ENCODE measurements around the gene RTN1.

The RTN1 gene

DNA sequence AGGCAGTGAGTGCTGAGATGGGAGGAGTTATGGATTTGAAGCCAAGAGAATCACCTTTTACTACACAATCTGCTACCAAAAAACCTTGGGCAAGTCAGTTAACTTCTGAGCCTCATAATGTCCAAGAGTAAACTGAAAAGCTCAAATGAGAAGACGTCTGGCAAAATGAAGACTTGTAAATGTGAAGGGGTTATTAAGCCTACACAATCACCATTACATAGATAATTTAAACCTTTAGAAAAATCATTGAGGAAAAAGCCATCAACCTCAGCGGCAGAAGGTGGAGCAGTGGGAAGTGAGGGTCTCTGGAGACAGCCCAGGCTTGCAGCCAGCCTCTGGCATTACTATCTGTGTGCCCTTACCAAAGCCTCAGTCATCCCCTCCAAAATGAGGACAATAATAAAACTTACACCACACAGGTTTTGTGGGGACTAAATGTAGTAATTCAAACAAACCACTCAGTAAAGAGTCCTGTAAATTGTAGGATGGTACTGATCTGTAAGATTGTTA lies 243.5 kb downstream of the RTN1 start:
- whole genome bisulfite sequencing, 2 donors (ENCODE audit: extremely low coverage in 2 of 2, insufficient read length in 2 of 2, insufficient replicate concordance in 1 of 2) = no CpG with 5 or more reads among the region's 2 CpGs
- Histone ChIP-seq H3K27ac (replicated peaks; ENCODE audit: low read length) (no peak overlapping the region), H3K9me3 (replicated peaks in 1 of 2; ENCODE audit: control insufficient read depth in 2 of 2, insufficient read depth in 1 of 2, low read depth in 1 of 2, low read length in 2 of 2) (no peaks in the 10 kb centered on the region), H2BK120ac (ENCODE audit: low read depth, low read length) (no peak overlapping the region), H4K91ac (ENCODE audit: low read depth, low read length, poor library complexity) (no peak overlapping the region), H3K27me3 (ENCODE audit: control insufficient read depth in 3 of 3, insufficient read depth in 3 of 3, low read depth in 1 of 3, low read length in 3 of 3) (peaks cover 0 to 37% (median 3%) of the 10 kb centered on the region in 3 experiments), H2AFZ (ENCODE audit: low read length) (no peak overlapping the region), H3K4me3 (ENCODE audit: low read length in 2 of 2) (no peak overlapping the region), H2BK5ac (ENCODE audit: low read length) (no peak overlapping the region), H3K4ac (ENCODE audit: low read length) (no peak overlapping the region), H3K14ac (ENCODE audit: low read length) (no peak overlapping the region), H3K9ac (ENCODE audit: low read depth, low read length, poor library complexity) (no peak overlapping the region), H4K8ac (ENCODE audit: low read depth, low read length) (no peak overlapping the region), H3K18ac (ENCODE audit: low read length) (no peak overlapping the region), H2BK15ac (ENCODE audit: low read length) (no peak overlapping the region), H3K79me1 (ENCODE audit: low read depth, low read length) (no peaks in the 10 kb centered on the region), H2AK5ac (ENCODE audit: low read depth, low read length) (no peak overlapping the region), H3K36me3 (replicated peaks in 1 of 2; ENCODE audit: control insufficient read depth in 2 of 2, insufficient read depth in 2 of 2, low read length in 2 of 2) (no peaks in the 10 kb centered on the region), H3K23ac (ENCODE audit: low read depth, low read length, poor library complexity) (no peak overlapping the region), H2BK12ac (ENCODE audit: low read length) (no peak overlapping the region), H3K4me1 (ENCODE audit: control insufficient read depth in 2 of 2, insufficient read depth in 1 of 2, low read depth in 1 of 2, low read length in 2 of 2) (no peaks in the 10 kb centered on the region), H3K4me2 (ENCODE audit: insufficient read depth, low read length, poor library complexity, severe bottlenecking) (no peak overlapping the region)
- DNase-seq (ENCODE audit: low spot score) = no peak

DNA sequence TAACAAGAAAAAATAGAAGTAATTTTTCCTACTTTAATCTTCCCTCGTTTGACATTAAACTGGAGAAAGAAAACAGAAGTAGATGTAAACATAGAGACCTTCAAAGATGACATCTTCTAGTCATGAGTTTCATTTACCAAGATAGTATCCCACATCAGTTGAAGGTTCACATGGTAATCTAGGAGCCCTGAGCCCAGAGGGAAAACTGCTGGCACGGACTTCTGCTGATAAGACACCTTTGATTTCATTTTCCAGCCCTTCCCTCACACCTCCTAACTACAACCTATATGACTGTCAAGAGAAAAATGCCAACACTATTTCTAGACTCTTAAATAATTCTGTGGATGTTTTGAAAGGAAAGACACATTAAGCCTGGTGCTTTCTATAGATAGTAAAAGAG lies 247.9 kb downstream of the RTN1 start:
- H3K23ac ChIP-seq (ENCODE audit: low read depth, low read length, poor library complexity) = no peak overlapping the region
- H3K9me3 ChIP-seq (replicated peaks in 1 of 2; ENCODE audit: control insufficient read depth in 2 of 2, insufficient read depth in 1 of 2, low read depth in 1 of 2, low read length in 2 of 2) = no peaks in the 10 kb centered on the region
- no peak overlapping the region for H2BK5ac ChIP-seq (ENCODE audit: low read length)
- DNase-seq (ENCODE audit: low spot score) = no peak
- no peaks in the 10 kb centered on the region for H3K27me3 ChIP-seq (ENCODE audit: control insufficient read depth in 3 of 3, insufficient read depth in 3 of 3, low read depth in 1 of 3, low read length in 3 of 3)
- no peak overlapping the region for H2AFZ ChIP-seq (ENCODE audit: low read length)
- no peak overlapping the region for H2BK15ac ChIP-seq (ENCODE audit: low read length)
- no peak overlapping the region for H3K4me3 ChIP-seq (ENCODE audit: low read length in 2 of 2)
- peaks cover 0 to 1% of the 10 kb centered on the region in 2 donors for H3K4me1 ChIP-seq (ENCODE audit: control insufficient read depth in 2 of 2, insufficient read depth in 1 of 2, low read depth in 1 of 2, low read length in 2 of 2)
- no peak overlapping the region for H4K8ac ChIP-seq (ENCODE audit: low read depth, low read length)
- H2BK120ac ChIP-seq (ENCODE audit: low read depth, low read length) = no peak overlapping the region
- H4K91ac ChIP-seq (ENCODE audit: low read depth, low read length, poor library complexity) = no peak overlapping the region
- H3K9ac ChIP-seq (ENCODE audit: low read depth, low read length, poor library complexity) = no peak overlapping the region
- H3K14ac ChIP-seq (ENCODE audit: low read length) = no peak overlapping the region
- H3K4me2 ChIP-seq (ENCODE audit: insufficient read depth, low read length, poor library complexity, severe bottlenecking) = no peak overlapping the region
- no peaks in the 10 kb centered on the region for H3K36me3 ChIP-seq (replicated peaks in 1 of 2; ENCODE audit: control insufficient read depth in 2 of 2, insufficient read depth in 2 of 2, low read length in 2 of 2)
- H2AK5ac ChIP-seq (ENCODE audit: low read depth, low read length) = no peak overlapping the region
- H3K18ac ChIP-seq (ENCODE audit: low read length) = no peak overlapping the region
- H3K79me1 ChIP-seq (ENCODE audit: low read depth, low read length) = no peaks in the 10 kb centered on the region
- no peak overlapping the region for H3K27ac ChIP-seq (replicated peaks; ENCODE audit: low read length)
- no peak overlapping the region for H2BK12ac ChIP-seq (ENCODE audit: low read length)
- H3K4ac ChIP-seq (ENCODE audit: low read length) = no peak overlapping the region
- no CpG with 5 or more reads among the region's 2 CpGs for WGBS, 2 donors (ENCODE audit: extremely low coverage in 2 of 2, insufficient read length in 2 of 2, insufficient replicate concordance in 1 of 2)

DNA sequence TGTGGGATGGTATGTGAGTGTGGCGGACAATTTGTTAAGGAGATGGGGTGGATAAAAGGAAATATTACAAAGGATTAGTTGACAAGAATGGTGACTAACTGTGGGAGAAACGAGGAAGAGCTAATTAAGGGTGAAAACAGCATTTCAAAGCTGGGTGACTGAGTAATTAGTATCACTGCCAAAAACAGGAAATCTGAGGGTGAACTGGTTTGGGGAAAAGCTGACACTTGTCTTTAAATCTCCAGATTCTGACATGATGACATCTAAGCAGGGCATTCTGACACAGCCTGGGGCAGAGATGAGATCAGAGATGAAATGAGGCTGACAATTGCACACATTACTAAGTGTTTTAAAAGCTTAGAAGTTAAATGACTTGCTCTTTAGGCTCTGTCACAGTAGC lies 251.5 kb downstream of the RTN1 start:
- no peak overlapping the region for H3K18ac ChIP-seq (ENCODE audit: low read length)
- H3K27ac ChIP-seq (replicated peaks; ENCODE audit: low read length) = no peak overlapping the region
- no peak overlapping the region for H3K4me3 ChIP-seq (ENCODE audit: low read length in 2 of 2)
- no peak overlapping the region for H2AK5ac ChIP-seq (ENCODE audit: low read depth, low read length)
- H3K4me1 ChIP-seq (ENCODE audit: control insufficient read depth in 2 of 2, insufficient read depth in 1 of 2, low read depth in 1 of 2, low read length in 2 of 2) = peaks cover 0 to 1% of the 10 kb centered on the region in 2 donors
- H2BK15ac ChIP-seq (ENCODE audit: low read length) = no peak overlapping the region
- no peak for DNase-seq (ENCODE audit: low spot score)
- no peak overlapping the region for H3K23ac ChIP-seq (ENCODE audit: low read depth, low read length, poor library complexity)
- H4K8ac ChIP-seq (ENCODE audit: low read depth, low read length) = no peak overlapping the region
- H2AFZ ChIP-seq (ENCODE audit: low read length) = no peak overlapping the region
- no peak overlapping the region for H2BK120ac ChIP-seq (ENCODE audit: low read depth, low read length)
- H3K27me3 ChIP-seq (ENCODE audit: control insufficient read depth in 3 of 3, insufficient read depth in 3 of 3, low read depth in 1 of 3, low read length in 3 of 3) = no peaks in the 10 kb centered on the region
- H4K91ac ChIP-seq (ENCODE audit: low read depth, low read length, poor library complexity) = no peak overlapping the region
- no peak overlapping the region for H3K4me2 ChIP-seq (ENCODE audit: insufficient read depth, low read length, poor library complexity, severe bottlenecking)
- H3K14ac ChIP-seq (ENCODE audit: low read length) = no peak overlapping the region
- 100% methylated on average over 1 of the region's 2 CpGs; no CpG with 5 or more reads in 1 of the 2 donors for WGBS, 2 donors (ENCODE audit: extremely low coverage in 2 of 2, insufficient read length in 2 of 2, insufficient replicate concordance in 1 of 2)
- H3K4ac ChIP-seq (ENCODE audit: low read length) = no peak overlapping the region
- no peak overlapping the region for H2BK12ac ChIP-seq (ENCODE audit: low read length)
- H3K36me3 ChIP-seq (replicated peaks in 1 of 2; ENCODE audit: control insufficient read depth in 2 of 2, insufficient read depth in 2 of 2, low read length in 2 of 2) = no peaks in the 10 kb centered on the region
- H2BK5ac ChIP-seq (ENCODE audit: low read length) = no peak overlapping the region
- no peak overlapping the region for H3K9ac ChIP-seq (ENCODE audit: low read depth, low read length, poor library complexity)
- no peaks in the 10 kb centered on the region for H3K79me1 ChIP-seq (ENCODE audit: low read depth, low read length)
- no peaks in the 10 kb centered on the region for H3K9me3 ChIP-seq (replicated peaks in 1 of 2; ENCODE audit: control insufficient read depth in 2 of 2, insufficient read depth in 1 of 2, low read depth in 1 of 2, low read length in 2 of 2)

DNA sequence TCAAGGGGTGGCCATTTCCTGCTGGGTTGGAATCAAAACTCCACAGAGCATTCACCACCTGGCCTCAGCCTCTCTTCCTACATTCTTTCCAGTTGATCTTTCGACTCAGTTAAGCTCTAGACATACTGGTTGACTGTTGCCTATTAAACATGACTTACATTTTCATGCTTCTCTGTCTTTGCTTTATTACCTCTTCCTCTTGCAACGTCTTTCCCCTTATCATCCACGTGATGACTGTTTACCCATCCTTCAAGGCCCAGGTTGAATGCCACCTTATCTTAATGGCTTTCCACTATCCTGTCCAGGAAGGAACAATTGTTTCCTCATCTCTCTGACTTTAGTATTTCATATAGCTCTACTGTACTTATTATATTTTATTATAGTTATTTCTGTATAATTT lies 269.5 kb downstream of the RTN1 start:
- Histone ChIP-seq H3K18ac (ENCODE audit: low read length) (no peak overlapping the region), H2BK15ac (ENCODE audit: low read length) (no peak overlapping the region), H2AFZ (ENCODE audit: low read length) (no peak overlapping the region), H3K27me3 (ENCODE audit: control insufficient read depth in 3 of 3, insufficient read depth in 3 of 3, low read depth in 1 of 3, low read length in 3 of 3) (no peaks in the 10 kb centered on the region), H2AK5ac (ENCODE audit: low read depth, low read length) (no peak overlapping the region), H3K4ac (ENCODE audit: low read length) (no peak overlapping the region), H4K8ac (ENCODE audit: low read depth, low read length) (no peak overlapping the region), H3K4me3 (ENCODE audit: low read length in 2 of 2) (no peak overlapping the region), H3K4me2 (ENCODE audit: insufficient read depth, low read length, poor library complexity, severe bottlenecking) (no peak overlapping the region), H3K27ac (replicated peaks; ENCODE audit: low read length) (no peak overlapping the region), H2BK12ac (ENCODE audit: low read length) (no peak overlapping the region), H3K9me3 (replicated peaks in 1 of 2; ENCODE audit: control insufficient read depth in 2 of 2, insufficient read depth in 1 of 2, low read depth in 1 of 2, low read length in 2 of 2) (no peaks in the 10 kb centered on the region), H3K23ac (ENCODE audit: low read depth, low read length, poor library complexity) (no peak overlapping the region), H4K91ac (ENCODE audit: low read depth, low read length, poor library complexity) (no peak overlapping the region), H3K9ac (ENCODE audit: low read depth, low read length, poor library complexity) (no peak overlapping the region), H3K14ac (ENCODE audit: low read length) (no peak overlapping the region), H2BK120ac (ENCODE audit: low read depth, low read length) (no peak overlapping the region), H3K79me1 (ENCODE audit: low read depth, low read length) (no peaks in the 10 kb centered on the region), H3K4me1 (ENCODE audit: control insufficient read depth in 2 of 2, insufficient read depth in 1 of 2, low read depth in 1 of 2, low read length in 2 of 2) (no peaks in the 10 kb centered on the region), H2BK5ac (ENCODE audit: low read length) (no peak overlapping the region), H3K36me3 (replicated peaks in 1 of 2; ENCODE audit: control insufficient read depth in 2 of 2, insufficient read depth in 2 of 2, low read length in 2 of 2) (peaks cover 0 to 5% of the 10 kb centered on the region in 2 donors)
- no CpG with 5 or more reads among the region's 3 CpGs for WGBS, 2 donors (ENCODE audit: extremely low coverage in 2 of 2, insufficient read length in 2 of 2, insufficient replicate concordance in 1 of 2)
- DNase-seq (ENCODE audit: low spot score) = no peak
